Inferior parietal cortex (tissue), 1 donor: Measurements from ENCODE around the gene SOCS1.

ENCODE experiments used
- DNase-seq: peaks from one replicate; pipeline ENCODE4 v3.0.0-alpha.2; 2016; ENCODE audit errors: extremely low spot score

SOCS1 gene

DNA sequence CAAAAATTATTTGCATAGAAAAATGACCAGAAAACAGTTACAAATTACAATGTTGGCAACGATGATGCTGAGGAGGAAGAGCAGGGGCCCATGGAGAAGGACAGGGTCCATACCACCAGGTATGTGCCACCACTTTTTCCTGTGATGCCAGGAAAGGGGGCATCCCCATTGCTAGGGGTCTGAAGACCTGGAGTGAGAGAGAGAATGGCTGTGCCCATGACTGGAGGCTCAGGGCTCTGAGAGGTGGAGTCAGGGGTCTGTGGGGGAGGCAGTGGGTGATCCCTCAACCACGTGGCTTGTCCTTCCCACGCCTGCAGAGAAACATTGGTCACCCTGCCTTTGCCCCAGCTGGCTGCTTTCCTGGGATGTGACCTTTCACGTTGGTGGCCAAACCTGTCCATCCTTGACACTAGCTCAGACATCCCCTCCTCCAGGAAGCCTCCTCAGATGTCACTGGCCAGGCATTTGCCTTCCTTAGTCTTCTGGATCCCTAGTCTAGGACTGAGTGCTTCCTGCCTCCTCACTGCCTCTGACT lies 51.4 kb downstream of the SOCS1 start:
- DNase-seq = no peak
